ENCODE results near the gene CPD.
"Not testable (repeated sequence)": the region's sequence is repeated elsewhere in the genome, so short reads cannot be mapped to it uniquely, and the experiment has no call there.

CPD gene

DNA sequence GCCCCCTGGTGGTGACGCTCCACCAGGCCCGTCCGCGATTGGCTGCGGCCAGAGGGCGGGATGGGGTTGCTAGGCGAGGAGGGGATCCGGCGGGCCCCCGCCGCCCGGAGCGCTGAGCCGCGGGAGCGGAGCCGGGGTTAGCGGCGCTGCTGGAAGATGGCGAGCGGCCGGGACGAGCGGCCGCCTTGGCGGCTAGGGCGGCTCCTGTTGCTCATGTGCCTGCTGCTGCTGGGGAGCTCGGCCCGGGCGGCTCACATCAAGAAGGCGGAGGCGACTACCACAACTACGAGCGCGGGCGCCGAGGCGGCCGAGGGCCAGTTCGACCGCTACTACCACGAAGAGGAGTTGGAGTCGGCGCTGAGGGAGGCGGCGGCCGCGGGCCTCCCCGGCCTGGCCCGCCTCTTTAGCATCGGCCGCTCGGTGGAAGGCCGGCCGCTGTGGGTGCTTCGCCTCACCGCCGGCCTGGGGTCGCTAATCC is at the start of gene CPD:
Gene CPD (plus strand): TSS at position 103 of the 478 bp plus-strand sequence. CDS start 54 bp downstream, at position 157.
- peak; percentile 98 for DNase-seq

DNA sequence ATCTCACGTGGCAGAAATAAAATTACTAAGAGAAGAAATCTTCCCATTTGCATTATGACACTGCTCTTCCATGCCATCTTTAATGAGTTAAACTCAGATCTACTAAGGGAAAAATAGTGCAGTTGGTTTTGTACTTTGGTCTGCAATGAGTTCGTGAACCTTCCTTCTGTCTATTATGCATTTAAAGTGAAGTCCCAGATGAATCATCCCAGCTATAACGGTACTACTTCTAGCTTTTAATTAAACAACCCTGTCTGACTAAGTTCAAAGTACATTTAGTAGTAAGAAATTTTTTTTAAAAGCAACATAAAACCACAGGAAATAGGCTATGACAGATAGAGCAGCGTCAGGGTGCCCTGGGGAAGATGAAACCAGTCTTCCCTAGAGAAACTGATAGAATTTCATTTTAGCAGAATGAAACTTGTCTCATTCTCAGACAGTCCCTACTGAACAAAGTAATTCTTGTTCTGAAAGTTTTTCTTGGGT is 46.6 kb upstream of the CPD start:
- no peak for DNase-seq

DNA sequence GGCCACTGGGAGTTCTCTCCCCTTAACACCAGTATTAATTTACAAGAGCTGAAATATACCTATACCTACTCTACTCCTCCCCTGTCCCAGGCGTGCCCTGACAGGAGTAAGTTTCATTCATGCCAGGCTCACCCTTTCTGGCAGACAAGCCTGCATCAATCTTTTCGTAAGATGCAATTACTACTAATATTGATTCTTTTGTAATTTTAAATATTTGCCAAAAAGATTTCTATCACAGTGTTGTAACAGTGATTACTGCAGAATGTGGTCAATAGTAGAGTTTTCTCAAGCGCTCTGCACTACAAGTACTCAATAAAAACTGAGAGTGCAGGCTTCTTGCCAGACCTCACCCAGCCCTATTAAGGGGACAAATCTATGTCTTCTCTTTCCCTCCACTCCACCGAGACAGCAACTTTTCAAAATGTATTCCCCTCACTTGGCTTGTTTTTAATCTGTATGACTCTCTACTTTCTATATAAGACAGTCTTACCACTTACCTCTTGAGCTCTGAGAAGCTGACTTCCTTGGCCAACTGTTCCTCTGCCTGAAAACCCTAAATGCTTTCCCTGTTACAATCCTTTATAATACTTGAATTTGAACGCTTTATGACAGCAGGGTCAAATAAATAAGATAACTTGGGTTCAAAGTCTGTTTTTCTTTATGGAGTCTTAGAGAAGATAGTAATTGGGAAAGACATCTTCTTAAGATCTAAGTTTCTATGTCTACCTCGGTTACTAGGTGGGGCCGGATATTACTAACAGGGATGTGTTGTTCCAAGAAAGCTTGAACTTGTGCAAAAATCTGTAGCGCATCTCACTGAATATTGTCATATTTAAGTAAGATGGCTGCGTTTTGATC is 45.0 kb upstream of the CPD start, which contains the start of gene TMIGD1:
Gene TMIGD1 (minus strand): TSS at position 555 of the 858 bp plus-strand sequence. CDS start 1,924 bp downstream, outside the sequence.
- no peak for DNase-seq

- no peak for DNase-seq
These were observed 44.3 kb upstream of the CPD start for GRCh38 chr17:30334421-30334820.

GRCh38 chr17:30336369-30337171 is 42.2 kb upstream of the CPD start:
- no peak for DNase-seq

DNA sequence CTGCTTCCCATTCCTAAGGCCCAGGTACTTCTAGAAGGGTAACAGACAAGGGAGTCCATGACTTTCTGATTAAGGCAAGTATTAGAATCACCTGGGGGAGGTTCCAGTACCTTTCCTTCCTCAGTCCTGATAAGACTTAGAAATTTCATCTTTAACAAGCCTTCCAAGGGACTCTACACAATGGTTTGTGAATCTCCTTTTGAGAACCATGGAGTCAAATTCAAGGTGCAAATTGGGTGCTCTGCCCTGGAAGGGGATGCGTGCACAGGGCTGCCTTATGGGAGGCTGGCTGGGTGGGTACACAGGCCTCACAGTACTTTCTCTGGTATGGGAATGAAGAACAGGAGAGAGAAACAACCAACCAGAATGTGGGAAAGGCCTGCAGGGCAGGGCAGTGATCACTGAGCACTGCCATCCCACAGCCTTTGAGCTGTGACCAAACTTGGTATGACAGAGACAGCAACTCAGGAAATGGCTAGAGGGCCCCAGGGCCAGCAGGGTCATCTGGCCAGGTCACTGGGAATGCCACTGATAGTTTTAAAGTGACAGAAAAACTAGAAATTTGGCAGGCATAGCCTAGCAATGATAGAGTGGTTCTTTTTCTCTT is 41.2 kb upstream of the CPD start:
- no peak for DNase-seq

- DNase-seq: no peak
These were observed 39.6 kb upstream of the CPD start for GRCh38 chr17:30339086-30339485.

DNA sequence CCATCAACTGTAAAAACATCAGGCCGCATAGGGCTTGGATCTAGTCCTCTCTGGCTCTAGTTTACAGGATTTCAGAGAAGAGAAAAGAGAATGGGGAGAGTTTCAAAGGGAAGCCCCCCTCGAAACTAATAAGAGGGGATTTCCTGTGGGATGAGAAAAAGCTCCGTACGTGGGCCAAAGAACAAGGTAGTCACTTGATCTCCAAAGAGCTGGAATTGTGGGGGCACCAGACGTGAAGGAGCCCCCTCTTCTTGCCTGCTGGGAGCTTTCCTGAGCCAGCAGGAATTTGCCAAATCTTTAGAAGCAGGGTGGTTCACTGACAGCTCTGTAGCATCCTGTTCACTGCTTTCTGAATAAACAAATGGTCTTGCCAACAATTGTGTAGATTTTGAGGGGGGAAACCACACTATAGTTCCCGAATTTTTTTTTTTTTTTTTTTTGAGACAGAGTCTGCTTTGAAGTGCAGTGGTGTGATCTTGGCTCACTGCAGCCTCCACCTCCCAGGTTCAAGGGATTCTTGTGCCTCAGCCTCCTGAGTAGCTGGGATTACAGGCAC is 37.8 kb upstream of the CPD start:
- DNase-seq: no peak

- no peak for DNase-seq
These were observed 37.0 kb upstream of the CPD start for GRCh38 chr17:30341703-30342249.

GRCh38 chr17:30343244-30343643 is 35.5 kb upstream of the CPD start:
- DNase-seq: not testable (repeated sequence)

- no peak for DNase-seq
These were observed 34.9 kb upstream of the CPD start for GRCh38 chr17:30343796-30344195.

- DNase-seq: peak; percentile 78
These were observed 34.2 kb upstream of the CPD start for GRCh38 chr17:30344283-30345088.

- no peak for DNase-seq
These were observed 33.7 kb upstream of the CPD start for GRCh38 chr17:30345089-30345433.

GRCh38 chr17:30345527-30346075 is 33.1 kb upstream of the CPD start:
- DNase-seq: no peak

DNA sequence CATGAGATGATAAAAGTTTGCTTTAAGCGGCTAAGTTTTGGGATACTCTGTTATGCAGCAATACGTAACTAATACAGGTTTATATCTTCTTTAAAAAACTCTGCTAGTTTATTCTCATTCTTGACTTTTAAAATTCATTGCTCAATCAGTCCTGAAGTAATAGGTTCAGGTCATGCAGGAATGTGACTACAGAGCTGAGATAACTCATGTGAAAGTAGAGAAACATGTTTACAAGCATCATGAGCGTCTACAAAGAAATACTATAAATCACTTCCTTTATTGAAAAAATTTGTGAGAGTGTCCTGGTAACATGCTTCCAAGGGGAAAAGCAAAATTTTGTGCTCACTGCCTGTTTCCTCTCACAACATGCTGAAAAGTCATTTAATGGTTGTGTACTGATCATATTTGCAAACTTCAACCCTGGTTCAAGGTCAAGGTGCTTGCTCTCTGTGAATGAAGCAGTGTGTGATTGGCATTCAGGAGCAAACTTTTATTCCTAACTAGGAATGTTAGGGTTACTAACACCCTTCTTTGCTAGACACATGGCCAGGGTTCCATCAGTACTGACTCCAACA is 32.4 kb upstream of the CPD start:
- no peak for DNase-seq

DNA sequence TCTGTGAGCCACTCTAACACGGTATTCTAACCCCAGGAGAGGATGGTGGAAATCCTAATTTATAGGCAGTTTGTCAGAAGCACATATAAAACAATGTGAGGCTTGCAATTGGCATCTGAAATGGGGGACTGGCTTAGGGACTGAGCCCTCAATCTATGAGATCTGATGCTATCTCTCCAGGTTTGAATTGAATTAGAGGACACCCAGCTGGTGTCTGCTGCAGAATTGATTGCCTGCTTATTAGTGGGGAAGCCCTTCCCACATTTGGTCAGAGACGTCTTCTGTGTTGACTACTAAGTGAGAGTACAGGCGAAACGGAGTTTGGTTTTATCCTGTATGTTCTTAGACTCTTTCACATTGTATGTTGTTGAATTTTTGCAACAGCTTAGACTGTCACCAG is 31.2 kb upstream of the CPD start:
- no peak for DNase-seq

DNA sequence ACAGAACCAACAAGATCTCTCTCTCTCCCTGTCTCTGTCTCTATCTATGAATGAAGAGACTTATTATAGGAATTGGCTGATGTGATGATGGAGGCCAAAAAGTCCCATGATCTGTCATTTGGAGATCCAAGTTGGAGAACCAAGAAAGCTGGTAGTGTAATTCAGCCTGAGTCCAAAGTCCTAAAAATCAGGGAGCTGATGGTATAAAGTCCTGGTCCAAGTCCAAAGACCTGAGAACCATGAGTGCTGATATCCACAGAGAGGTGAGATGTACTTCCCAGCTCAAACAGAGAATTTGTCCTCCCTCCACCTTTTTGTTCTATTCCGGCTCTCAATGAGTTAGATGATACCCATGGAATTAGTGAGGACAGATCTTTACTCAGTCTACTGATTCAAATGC is 29.5 kb upstream of the CPD start:
- DNase-seq: no peak

DNA sequence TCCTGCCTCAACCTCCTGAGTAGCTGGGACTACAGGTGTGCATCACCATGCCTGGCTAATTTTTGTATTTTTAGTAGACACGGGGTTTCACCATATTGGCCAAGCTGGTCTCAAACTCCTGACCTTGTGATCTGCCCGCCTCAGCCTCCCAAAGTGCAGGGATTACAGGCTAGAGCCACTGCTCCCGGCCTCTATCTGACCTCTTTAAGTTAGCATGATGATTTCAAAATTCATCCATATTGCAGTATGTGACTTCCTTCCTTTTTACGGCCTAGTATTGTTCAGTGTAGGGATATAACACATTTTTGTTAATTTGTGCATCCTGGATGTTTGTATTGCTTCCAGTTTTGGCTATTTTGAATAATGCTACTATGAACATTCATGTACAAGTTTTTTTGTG is 27.5 kb upstream of the CPD start:
- not testable (repeated sequence) for DNase-seq

DNA sequence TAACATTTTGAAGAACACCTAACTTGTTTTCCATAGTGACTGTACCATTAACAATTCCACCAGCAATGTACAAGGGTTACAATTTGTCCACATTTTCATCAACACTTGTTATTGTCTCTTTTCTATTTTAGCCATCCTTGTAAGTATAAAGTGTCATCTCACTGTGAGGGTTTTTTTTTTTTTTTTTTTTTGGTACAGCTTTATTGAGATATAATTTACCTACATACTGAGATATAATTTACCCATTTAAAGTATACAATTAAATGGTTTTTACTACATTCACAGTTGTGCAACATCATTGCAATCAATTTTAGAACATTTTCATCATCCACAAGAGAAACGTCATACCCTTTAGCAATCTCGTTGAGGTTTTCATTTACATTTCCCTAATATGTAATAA is 27.0 kb upstream of the CPD start:
- no peak for DNase-seq

- DNase-seq: no peak
These were observed 26.4 kb upstream of the CPD start for GRCh38 chr17:30352240-30352814.

DNA sequence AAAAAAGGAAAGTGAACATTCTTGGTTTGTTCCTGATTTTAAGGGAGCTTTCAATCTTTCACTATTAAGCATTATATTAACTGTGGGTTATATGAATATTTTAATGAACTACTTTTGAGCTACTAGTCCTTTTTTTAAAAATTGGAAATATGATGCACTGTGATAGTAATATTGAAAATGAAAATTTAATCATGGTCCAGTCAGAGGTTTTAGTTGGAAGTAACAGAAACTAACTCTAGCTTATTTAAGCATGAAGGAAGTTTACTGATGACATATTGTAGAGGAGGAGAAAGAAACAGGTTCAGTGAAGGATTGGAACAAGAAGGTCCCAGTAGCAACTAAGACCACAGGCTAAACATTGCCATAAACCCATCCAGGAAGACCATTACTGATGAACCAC is 24.0 kb upstream of the CPD start:
- DNase-seq: no peak
